Ishikawa (cell line): Measurements from ENCODE around the gene LDLRAP1.

ENCODE experiments used
- CEBPB ChIP-seq: IDR thresholded peaks from 2 replicates; pipeline ENCODE4 v1.6.1; 2012
- CREB1 ChIP-seq: IDR thresholded peaks from 2 replicates; pipeline ENCODE4 v1.6.1; 2012; ENCODE audit warnings: low read depth
- EGR1 ChIP-seq: IDR thresholded peaks from 2 replicates; pipeline ENCODE4 v1.6.1; 2012
- EP300 ChIP-seq: IDR thresholded peaks from 2 replicates; pipeline ENCODE4 v1.6.1; 2012; ENCODE audit warnings: borderline replicate concordance
- FOXM1 ChIP-seq: IDR thresholded peaks from 2 replicates; pipeline ENCODE4 v1.6.1; 2012; ENCODE audit warnings: low read depth, borderline replicate concordance
- NFIC ChIP-seq: IDR thresholded peaks from 2 replicates; pipeline ENCODE4 v1.6.1; 2012
- RAD21 ChIP-seq: IDR thresholded peaks from 2 replicates; pipeline ENCODE4 v1.6.1; 2012; ENCODE audit warnings: low read depth
- TAF1 ChIP-seq: IDR thresholded peaks from 2 replicates; pipeline ENCODE4 v1.6.1; 2012; ENCODE audit warnings: low read depth, mild to moderate bottlenecking
- TCF12 ChIP-seq: IDR thresholded peaks from 2 replicates; pipeline ENCODE4 v1.6.1; 2012; ENCODE audit warnings: low read depth
- TEAD4 ChIP-seq: IDR thresholded peaks from 2 replicates; pipeline ENCODE4 v1.6.1; 2012
- YY1 ChIP-seq: IDR thresholded peaks from 2 replicates; pipeline ENCODE4 v1.6.1; 2012; ENCODE audit warnings: low read depth
- ZBTB7A ChIP-seq: IDR thresholded peaks from 2 replicates; pipeline ENCODE4 v1.6.1; 2012; ENCODE audit warnings: low read depth
- TF ChIP-seq, protein P1 (sequence below): IDR thresholded peaks from 2 replicates; pipeline ENCODE4 v1.6.1; 2012
- TF ChIP-seq, protein P2 (sequence below): IDR thresholded peaks from 2 replicates; pipeline ENCODE4 v1.6.1; 2012
- TF ChIP-seq, protein P3 (sequence below): IDR thresholded peaks from 2 replicates; pipeline ENCODE4 v1.6.1; 2012; ENCODE audit warnings: low read depth, mild to moderate bottlenecking

Gene LDLRAP1

GRCh38 chr1:25543425-25544242 lies at the start of gene LDLRAP1:
TSS of gene LDLRAP1 (plus strand) at chr1:25543606. CDS start at chr1:25543699, 93 bp downstream.
- TF ChIP-seq ZBTB7A (peak; percentile 11; the same call in 1 of the 2 replicates), YY1 (peak; percentile 42; the same call in 1 of the 2 replicates), TAF1 (peak; percentile 63; the same call in 1 of the 2 replicates), RAD21 (no peak), EP300 (0 out of 2 replicates have a peak, but pooled peaks have one; percentile 23)

- TF ChIP-seq TAF1 = no peak
- TF ChIP-seq, protein P1, sequence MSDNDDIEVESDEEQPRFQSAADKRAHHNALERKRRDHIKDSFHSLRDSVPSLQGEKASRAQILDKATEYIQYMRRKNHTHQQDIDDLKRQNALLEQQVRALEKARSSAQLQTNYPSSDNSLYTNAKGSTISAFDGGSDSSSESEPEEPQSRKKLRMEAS = no peak
- no peak for TF ChIP-seq NFIC
- TF ChIP-seq ZBTB7A = no peak
- TF ChIP-seq, protein P2, sequence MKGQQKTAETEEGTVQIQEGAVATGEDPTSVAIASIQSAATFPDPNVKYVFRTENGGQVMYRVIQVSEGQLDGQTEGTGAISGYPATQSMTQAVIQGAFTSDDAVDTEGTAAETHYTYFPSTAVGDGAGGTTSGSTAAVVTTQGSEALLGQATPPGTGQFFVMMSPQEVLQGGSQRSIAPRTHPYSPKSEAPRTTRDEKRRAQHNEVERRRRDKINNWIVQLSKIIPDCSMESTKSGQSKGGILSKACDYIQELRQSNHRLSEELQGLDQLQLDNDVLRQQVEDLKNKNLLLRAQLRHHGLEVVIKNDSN = no peak
- no peak for TF ChIP-seq CREB1
- TF ChIP-seq, protein P3, sequence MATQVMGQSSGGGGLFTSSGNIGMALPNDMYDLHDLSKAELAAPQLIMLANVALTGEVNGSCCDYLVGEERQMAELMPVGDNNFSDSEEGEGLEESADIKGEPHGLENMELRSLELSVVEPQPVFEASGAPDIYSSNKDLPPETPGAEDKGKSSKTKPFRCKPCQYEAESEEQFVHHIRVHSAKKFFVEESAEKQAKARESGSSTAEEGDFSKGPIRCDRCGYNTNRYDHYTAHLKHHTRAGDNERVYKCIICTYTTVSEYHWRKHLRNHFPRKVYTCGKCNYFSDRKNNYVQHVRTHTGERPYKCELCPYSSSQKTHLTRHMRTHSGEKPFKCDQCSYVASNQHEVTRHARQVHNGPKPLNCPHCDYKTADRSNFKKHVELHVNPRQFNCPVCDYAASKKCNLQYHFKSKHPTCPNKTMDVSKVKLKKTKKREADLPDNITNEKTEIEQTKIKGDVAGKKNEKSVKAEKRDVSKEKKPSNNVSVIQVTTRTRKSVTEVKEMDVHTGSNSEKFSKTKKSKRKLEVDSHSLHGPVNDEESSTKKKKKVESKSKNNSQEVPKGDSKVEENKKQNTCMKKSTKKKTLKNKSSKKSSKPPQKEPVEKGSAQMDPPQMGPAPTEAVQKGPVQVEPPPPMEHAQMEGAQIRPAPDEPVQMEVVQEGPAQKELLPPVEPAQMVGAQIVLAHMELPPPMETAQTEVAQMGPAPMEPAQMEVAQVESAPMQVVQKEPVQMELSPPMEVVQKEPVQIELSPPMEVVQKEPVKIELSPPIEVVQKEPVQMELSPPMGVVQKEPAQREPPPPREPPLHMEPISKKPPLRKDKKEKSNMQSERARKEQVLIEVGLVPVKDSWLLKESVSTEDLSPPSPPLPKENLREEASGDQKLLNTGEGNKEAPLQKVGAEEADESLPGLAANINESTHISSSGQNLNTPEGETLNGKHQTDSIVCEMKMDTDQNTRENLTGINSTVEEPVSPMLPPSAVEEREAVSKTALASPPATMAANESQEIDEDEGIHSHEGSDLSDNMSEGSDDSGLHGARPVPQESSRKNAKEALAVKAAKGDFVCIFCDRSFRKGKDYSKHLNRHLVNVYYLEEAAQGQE = no peak
- no peak for TF ChIP-seq CEBPB
- TF ChIP-seq TCF12 = no peak
- no peak for TF ChIP-seq EGR1
- no peak for TF ChIP-seq EP300
- TF ChIP-seq RAD21 = no peak
- TF ChIP-seq FOXM1 = no peak
- no peak for TF ChIP-seq YY1
- TF ChIP-seq TEAD4 = no peak
Measured at GRCh38 chr1:25494952-25495351, 48.5 kb upstream of the LDLRAP1 start.

GRCh38 chr1:25500694-25501093 lies 42.7 kb upstream of the LDLRAP1 start:
- TF ChIP-seq YY1 (no peak), ZBTB7A (no peak), CREB1 (no peak), CEBPB (no peak)

DNA sequence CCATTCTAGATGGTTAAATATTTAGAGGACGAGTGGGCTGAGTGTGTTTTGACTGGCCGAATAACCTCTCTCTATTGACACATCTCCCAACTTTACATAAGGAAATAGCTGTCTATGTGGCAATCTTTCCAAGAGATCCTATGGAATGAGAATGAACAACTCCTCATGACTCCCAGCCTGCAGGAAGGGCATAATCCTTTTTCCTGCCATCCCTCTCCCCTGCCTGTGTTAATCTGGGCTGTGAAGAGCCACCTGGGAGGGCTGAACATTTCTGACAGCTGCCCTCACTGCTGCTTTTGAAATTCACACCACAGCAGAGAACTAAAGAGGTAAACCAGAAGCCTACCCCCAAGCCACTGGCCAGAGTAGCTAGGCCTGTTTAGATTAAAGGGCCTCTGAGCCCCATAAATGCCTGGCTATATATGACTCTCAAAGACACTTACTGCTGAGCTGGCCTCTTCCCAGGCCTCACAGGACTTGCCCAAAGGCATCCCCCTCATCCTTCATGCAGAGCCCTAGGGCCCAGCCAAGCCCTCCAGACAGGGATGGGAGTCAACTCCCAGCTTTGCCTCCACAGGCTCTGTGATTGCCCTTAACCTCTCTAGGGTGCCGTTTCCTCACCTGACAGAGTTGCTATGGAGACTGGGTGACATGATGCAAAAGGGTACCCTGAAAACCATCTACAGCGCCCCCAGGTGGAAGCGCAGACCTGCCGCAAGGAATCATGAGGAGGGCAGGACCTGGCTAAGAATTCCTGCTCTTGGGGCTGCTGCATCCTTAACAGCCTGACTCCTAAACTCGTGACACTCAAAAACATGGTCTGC lies 42.0 kb upstream of the LDLRAP1 start:
- TF ChIP-seq, protein P2 = no peak
- TF ChIP-seq CREB1 (no peak), TCF12 (no peak), ZBTB7A (no peak), YY1 (no peak), NFIC (no peak), CEBPB (no peak), EGR1 (no peak), TEAD4 (no peak), FOXM1 (no peak), RAD21 (no peak), EP300 (no peak), TAF1 (no peak)
- TF ChIP-seq, protein P3 = no peak
- TF ChIP-seq, protein P1 = no peak

- no peak for TF ChIP-seq EGR1
- no peak for TF ChIP-seq CEBPB
- TF ChIP-seq, protein P2 = no peak
Measured at GRCh38 chr1:25502957-25503356, 40.4 kb upstream of the LDLRAP1 start.
